Subcutaneous abdominal adipose tissue (tissue), 5 donors: ENCODE results near the gene RPP38.

Experiments used
- H3K27ac ChIP-seq: one replicate; pipeline ENCODE4 v1.7.0; 2013; ENCODE audit warnings: low read depth, mild to moderate bottlenecking, inconsistent platforms, low read length, moderate library complexity
- H3K27me3 ChIP-seq, 5 donors: one replicate each; pipeline ENCODE4 v1.7.0; 2013; ENCODE audit warnings: low read length in 5 of 5, inconsistent platforms in 1 of 5; ENCODE audit not compliant: control insufficient read depth in 5 of 5, insufficient read depth in 4 of 5
- H3K36me3 ChIP-seq, 5 donors: one replicate each; pipeline ENCODE4 v1.7.0; 2013; ENCODE audit warnings: low read length in 5 of 5; ENCODE audit not compliant: control insufficient read depth in 5 of 5, insufficient read depth in 5 of 5
- H3K4me1 ChIP-seq, 5 donors: one replicate each; pipeline ENCODE4 v1.7.0; 2013; ENCODE audit warnings: low read length in 5 of 5, mild to moderate bottlenecking in 3 of 5, moderate library complexity in 1 of 5; ENCODE audit not compliant: control insufficient read depth in 5 of 5, insufficient read depth in 5 of 5
- H3K4me3 ChIP-seq, 5 donors: one replicate each; pipeline ENCODE4 v1.7.0; 2013; ENCODE audit warnings: low read length in 5 of 5, low read depth in 1 of 5
- H3K9ac ChIP-seq, 5 donors: one replicate each; pipeline ENCODE4 v1.7.0; 2013; ENCODE audit warnings: low read length in 5 of 5, mild to moderate bottlenecking in 4 of 5, moderate library complexity in 3 of 5
- H3K9me3 ChIP-seq, 5 donors: one replicate each; pipeline ENCODE4 v1.7.0; 2013; ENCODE audit warnings: low read length in 5 of 5; ENCODE audit not compliant: control insufficient read depth in 5 of 5
- donor health status: healthy.
- donor health status: healthy.
- donor health status: healthy.
- donor health status: healthy.
- donor health status: healthy.

The RPP38 gene

GRCh38 chr10:15146366-15146765 lies 49.2 kb downstream of the RPP38 start:
- no peaks in the 10 kb centered on the region for H3K27me3 ChIP-seq
- H3K9me3 ChIP-seq = peaks cover 0 to 4% (median 0%) of the 10 kb centered on the region in 5 donors
- H3K4me3 ChIP-seq = no peak overlapping the region
- no peak overlapping the region for H3K27ac ChIP-seq
- H3K4me1 ChIP-seq = peaks cover 0 to 21% (median 15%) of the 10 kb centered on the region in 5 donors
- no peak overlapping the region for H3K9ac ChIP-seq
- H3K36me3 ChIP-seq = peaks cover 0 to 2% (median 0%) of the 10 kb centered on the region in 5 donors

GRCh38 chr10:15147594-15148392 lies 50.6 kb downstream of the RPP38 start:
- Histone ChIP-seq H3K4me1 (peaks cover 0 to 25% (median 13%) of the 10 kb centered on the region in 5 donors), H3K9ac (no peak overlapping the region), H3K27me3 (no peaks in the 10 kb centered on the region), H3K36me3 (peaks cover 0 to 2% (median 0%) of the 10 kb centered on the region in 5 donors), H3K9me3 (peaks cover 0 to 4% (median 0%) of the 10 kb centered on the region in 5 donors), H3K4me3 (no peak overlapping the region), H3K27ac (no peak overlapping the region)

GRCh38 chr10:15149042-15149771 lies 52.1 kb downstream of the RPP38 start:
- Histone ChIP-seq H3K36me3 (peaks cover 0 to 3% (median 0%) of the 10 kb centered on the region in 5 donors), H3K27me3 (no peaks in the 10 kb centered on the region), H3K4me3 (no peak overlapping the region), H3K9ac (no peak overlapping the region), H3K4me1 (peaks cover 0 to 30% (median 13%) of the 10 kb centered on the region in 5 donors), H3K27ac (no peak overlapping the region), H3K9me3 (peaks cover 0 to 4% (median 0%) of the 10 kb centered on the region in 5 donors)

GRCh38 chr10:15150563-15150962 lies 53.4 kb downstream of the RPP38 start:
- Histone ChIP-seq H3K9me3 (peaks cover 0 to 4% (median 0%) of the 10 kb centered on the region in 5 donors), H3K27ac (no peak overlapping the region), H3K27me3 (no peaks in the 10 kb centered on the region), H3K4me3 (no peak overlapping the region), H3K4me1 (peaks cover 0 to 29% (median 13%) of the 10 kb centered on the region in 5 donors), H3K36me3 (peaks cover 0 to 4% (median 0%) of the 10 kb centered on the region in 5 donors), H3K9ac (no peak overlapping the region)

- peak overlapping the region in 2 of 5 donors; percentile 23 to 42 for H3K9ac ChIP-seq
- H3K9me3 ChIP-seq = peaks cover 0 to 4% (median 0%) of the 10 kb centered on the region in 5 donors
- peaks cover 0 to 24% (median 17%) of the 10 kb centered on the region in 5 donors for H3K4me1 ChIP-seq
- H3K4me3 ChIP-seq = peak overlapping the region in 1 of 5 donors; percentile 5
- peak overlapping the region; percentile 61 for H3K27ac ChIP-seq
- H3K36me3 ChIP-seq = peaks cover 0 to 4% (median 2%) of the 10 kb centered on the region in 5 donors
- no peaks in the 10 kb centered on the region for H3K27me3 ChIP-seq
Measured at GRCh38 chr10:15152556-15152955, 55.4 kb downstream of the RPP38 start.
